Putamen (tissue), 1 donor: ENCODE data around the gene PSMD5.
A peak's percentile ranks its signal among the peaks of the same experiment; 100 is the strongest.

ENCODE experiments used
- DNase-seq: peaks from one replicate; pipeline ENCODE4 v3.0.0-alpha.2; 2016; ENCODE audit warnings: low spot score

PSMD5 gene

DNA sequence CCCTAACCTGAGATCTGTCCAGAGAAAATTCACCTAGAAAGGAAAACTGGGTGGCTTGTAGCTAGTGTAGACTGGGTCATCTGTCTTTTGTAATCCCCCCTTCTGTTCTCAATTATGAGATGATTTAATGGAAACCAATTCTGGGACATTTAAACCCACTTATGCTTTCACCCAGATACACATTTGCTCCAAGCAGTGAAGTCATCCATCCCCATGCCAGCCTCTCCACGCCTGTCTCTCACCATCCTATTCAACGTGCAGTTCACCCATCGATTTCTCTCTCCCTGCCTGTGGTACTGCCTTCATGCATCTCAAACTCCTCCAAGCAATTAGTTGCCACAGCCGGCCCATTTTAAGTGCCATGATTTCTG lies 32.5 kb upstream of the PSMD5 start:
- no peak for DNase-seq

DNA sequence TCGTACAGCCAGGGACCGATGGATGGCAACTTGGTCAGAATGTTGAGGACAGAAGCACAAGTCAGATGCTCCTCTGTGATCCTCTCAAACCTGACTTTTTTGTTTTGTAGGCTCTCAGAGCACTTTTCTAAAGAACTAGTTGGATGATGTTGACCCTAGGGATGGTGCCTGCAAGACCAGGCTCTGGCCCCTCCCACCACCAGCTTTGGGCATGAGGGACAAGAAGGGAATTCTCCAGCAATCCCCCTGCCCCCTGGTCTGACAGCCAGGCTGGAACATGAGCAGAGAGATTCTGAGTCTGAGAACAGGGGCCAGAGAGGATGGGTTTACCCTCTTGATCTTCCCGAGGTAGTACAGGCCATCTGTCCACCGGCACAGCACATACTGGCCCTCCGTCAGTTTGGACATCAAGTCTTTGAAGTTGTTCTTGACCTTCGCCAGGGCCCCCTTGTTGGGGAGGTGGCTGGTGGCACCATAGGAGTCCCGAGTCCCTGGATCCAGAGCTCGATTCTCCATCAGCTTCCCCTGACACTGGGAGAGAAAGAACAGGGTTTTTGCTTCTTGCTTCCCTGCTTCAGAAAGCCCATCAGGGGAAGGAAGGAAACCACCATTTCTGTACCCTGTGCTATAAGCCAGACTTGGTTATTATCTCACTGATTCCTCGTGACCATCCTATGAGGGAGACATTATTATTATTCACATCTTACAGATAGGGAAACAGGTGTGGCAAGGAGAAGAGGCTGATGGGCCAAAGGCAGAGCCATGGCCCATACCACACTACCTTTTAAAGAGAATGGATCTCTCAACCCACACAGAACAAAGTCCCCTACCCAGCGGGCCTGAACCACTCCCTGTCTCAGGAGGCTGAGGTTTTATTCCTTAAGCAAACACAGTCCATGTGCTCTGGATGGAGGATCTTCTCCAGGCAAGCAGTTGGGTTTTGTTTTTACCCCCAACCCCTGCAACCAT lies 31.8 kb upstream of the PSMD5 start:
- no peak for DNase-seq

DNA sequence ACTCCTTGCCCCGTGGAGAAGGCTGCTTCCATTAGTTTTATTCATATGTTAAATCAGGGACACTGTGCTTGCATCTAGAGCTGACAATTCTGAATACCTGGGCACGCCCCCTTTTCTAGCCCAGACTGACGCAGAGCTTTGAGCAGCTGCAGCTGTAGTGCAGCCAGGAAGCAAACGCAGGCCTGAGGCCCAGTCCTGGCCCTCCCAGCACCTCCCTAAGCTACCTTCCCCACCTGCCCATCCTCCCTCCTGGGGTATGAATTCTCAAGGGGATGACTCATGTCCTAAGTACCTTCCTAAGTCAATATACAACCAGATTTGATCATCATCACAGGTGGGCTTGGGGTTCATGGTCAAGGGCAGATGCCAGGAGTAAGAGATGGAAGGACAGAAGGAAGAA lies 30.8 kb upstream of the PSMD5 start:
- no peak for DNase-seq

DNA sequence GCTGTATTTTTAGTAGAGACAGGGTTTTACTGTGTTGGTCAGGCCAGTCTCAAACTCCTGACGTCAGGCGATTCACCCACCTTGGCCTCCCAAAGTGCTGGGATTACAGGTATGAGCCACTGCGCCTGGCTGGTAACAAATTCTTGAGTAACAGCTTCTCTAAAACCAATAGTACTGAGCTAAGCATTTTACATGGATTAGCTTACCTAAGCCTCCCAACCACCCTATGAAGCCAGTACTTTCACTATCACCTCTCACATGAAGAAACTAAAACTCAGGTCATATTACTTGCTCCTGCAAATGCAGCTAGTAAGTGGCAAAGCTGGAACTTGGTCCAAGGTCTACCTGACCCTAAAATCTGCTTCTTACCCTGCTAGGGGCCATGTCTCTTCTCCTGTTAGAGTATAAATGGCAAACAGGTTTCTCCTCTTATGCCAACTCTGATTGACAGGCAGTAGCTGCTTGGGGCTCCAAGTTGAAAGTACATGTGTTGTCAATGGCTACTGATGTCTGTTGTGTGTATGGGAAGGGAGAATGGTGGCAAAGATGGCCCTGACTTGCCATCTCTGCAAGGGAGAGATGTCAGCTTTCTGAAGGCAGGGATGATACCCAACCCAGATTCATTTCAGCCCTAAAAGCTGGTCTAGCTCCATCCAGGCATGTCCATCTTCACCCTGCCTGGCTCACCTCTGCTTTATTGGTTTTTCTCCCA lies 30.2 kb upstream of the PSMD5 start:
- DNase-seq = no peak

DNA sequence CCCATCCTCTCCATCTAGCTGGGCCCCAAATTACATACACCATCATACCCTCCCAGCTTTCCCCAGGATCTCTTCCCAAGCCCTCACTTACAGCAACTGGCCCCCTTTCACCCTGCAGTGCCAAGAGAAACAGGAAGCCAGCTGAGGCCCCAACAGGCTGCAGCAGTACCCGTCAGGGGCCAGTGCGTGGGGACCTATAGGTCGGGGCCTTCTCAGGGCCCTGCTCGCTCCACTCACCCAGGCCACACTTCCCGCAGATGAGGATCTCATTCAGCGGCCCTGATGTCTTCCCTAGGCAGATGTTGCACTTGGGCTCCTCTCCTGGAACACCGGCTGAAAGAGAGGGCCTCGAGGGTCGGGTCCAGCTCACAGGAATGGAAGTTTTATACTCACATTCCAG lies 27.5 kb upstream of the PSMD5 start:
- no peak for DNase-seq

DNA sequence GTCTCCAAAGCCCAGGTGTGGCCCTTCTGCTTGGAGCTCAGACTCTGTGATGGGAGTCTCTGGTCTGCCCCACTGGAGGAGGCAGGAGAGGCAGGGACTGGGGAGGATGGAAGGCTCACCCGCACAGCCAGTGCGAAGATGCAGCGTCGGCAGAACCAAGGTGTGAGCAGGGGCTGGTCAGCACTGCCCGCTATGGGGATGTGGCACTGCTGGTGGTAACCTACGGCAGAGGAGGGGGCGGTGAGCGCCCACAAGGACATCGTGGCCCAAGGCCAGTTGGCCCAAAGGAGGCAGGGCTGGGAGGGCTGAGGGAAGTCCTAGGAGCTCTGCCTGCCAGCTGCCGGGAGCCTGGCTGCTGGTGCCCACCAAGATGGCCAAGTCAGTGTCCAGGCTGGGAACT lies 27.0 kb upstream of the PSMD5 start:
- DNase-seq = no peak

DNA sequence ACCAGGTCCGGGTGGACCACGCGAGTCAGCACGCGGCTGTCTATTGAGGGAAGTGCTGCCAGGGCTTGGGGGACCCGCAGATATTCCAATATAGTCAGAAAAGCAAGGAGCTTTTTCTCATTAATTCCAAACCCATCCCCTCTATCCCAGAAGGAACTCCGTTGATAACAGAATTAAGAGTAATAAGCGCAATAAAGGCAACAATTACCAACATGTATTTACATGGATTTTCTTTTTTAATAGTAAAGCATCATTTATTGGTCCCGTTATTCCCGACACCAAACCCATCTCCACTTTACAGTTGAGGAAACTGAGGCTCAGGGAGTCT lies 26.6 kb upstream of the PSMD5 start:
- no peak for DNase-seq

DNA sequence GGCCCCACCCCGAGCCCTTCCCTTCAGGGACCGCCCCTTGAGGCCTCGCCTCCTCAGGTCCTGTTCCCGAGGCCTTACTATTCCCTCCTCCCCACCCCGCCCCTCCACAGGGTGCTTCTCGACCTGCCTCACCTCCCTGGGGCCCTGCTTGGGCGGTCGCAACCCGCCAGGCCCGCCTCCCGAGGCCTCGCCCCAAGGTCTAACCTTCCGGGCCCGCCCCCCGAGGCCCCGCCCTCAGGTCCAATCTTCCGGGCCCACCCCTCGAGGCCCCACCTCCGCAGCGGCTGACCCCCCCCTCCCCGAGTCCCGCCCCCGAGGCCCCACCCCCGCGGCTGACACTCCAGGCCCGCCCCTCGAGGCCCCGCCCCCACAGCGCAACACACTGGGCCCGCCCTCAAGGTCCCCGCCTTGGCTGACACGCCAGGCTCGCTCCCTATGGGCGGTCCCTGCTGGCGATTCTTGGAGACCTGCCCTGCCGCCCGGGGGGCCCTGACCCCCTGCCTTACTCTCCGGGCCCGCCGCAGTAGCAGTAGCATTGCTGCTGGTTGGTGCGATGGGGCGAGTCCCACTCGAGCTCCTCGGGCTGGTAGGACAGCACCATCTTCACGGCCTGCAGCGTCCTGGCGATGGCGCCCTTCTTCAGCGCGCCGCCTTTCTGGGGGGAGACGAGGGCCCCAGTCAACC lies 26.1 kb upstream of the PSMD5 start:
- DNase-seq = peak; percentile 90

DNA sequence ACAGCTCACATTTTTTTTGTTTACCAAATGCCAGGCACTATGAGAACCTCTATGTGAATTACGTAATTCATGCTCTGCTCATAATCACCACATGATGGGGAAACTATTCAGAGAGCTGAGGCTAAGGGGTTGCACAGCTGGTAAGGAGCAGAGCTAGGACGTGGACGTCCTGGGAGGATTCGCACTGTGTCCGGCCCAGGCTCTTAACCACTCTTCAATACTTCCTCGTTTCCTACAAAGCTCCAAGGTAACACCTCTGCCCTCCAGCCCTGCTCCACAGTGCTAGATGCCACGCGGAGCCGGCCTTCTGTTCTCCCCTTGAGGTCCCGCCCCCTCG lies 25.6 kb upstream of the PSMD5 start:
- DNase-seq = no peak

DNA sequence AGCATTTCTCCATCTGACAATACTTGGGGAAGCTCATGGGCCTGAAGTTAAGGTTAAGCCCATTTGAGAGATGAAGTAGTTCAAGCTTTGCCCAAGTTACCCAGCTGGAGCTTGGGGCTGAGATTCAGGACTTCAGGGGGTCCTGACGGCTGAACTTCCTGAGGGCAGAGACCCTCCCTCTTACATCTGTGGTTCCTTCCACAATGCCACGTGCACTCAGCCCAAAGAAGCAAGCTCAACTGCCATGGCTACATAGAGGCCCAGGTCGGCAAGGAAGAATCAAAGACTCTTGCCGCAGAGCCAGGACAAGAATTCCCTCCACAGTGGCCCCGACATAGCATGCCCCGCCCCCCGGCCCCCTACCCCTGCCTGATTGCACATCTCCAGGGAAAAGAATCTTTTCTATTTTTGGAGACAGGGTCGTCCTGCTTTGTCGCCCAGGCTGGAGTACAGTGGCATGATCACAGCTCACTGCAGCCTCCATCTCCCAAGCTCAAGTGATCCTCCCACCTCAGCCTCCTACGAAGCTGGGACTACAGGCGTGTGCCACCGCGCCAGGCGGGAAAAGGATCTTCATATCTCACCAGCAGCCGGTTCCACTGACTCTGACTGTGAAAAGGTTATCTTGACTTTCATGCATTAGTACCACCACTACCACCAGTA lies 25.1 kb upstream of the PSMD5 start:
- no peak for DNase-seq

DNA sequence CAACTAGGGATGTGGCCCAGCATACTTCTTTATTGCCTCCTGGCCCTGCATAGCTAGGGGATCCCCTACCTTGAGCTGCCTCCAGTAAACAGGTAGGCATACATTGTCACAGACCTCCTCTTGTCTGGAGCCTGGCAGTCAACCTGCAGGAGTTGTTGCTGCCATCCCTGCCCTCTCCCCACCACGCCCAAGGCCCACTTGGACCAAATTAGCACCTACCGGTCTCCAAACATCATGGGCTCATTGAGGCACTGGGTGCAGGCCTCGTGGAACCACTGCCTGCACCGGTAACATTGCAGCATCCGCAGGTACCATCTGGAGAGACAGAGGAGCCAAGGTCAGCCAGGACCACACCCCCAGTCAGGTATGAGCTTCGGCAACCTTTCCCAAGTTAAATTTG lies 23.9 kb upstream of the PSMD5 start:
- DNase-seq = no peak

DNA sequence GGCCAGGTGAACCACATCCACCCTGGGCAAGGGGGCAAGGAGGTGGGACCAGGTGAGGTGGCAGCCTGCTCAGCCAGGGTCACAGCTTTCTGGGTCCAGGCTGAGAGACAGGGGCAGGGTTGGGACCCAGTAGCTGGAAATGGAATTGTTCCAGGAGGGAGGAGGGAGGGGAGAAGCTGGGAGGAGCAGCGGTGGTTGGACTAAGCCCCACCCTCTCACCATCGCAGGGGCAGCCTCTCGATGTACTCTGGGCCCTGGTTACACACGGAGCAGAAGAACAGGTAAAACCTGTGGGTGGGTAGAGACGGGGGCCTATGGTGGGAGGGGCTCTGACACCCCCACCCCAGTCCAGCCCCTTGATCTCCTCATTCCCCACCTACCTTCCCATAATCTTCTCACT lies 23.1 kb upstream of the PSMD5 start:
- no peak for DNase-seq

DNA sequence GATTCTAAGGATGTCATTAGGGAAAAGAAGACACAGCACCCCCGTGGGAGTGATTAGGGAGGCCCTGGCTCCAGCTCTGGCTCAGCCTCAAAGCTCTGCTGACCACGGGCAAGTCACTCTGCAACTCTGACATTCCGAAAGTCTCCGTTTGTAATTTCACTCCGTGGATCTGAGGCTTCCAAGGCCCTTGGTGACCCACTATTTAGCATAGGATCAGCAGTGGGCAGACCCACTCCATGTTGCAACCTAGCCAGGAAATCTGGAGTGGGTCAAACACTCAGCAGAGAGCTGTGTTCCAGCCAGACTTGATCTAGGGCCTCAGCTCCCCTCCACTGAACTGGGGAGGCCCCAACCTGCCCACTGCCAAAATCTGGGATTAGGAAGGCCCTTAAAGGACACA lies 22.5 kb upstream of the PSMD5 start:
- no peak for DNase-seq

DNA sequence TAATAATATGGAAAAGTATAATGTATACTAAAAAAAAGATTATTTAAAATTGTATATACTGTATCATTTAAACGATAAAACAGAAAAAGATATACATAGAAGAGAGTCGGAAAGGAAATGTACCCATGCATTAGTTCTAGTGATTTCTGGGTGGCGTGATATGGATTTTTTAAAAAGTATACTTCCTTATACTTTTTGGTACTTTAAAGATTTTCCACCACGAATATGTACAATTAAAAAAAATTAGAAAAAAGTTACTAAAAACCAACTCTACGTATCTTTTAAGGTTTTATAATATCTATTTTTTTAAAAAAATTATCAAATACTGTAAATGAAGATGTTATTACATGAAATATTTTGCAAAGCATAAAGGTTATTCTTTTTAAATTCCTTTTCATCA lies 22.0 kb upstream of the PSMD5 start:
- no peak for DNase-seq

DNA sequence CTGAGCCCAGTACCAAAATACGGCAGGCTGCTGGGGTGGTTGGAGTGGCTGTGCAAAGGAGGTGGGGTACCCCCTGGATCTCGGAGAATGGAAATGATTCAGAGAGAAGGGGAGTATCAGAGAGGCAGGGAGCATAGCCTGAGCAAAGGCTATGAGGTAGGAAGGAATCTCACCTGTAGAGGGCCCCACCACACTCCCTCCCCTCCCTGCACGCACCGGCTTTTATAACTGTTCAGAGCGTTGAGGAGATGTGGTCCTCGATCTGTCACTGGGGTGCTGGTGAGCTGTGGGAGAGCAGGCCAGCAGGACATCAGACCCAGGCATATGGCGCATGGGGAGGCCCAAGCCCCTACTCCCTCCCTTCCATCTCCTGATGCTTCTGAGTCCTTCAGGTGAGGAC lies 21.1 kb upstream of the PSMD5 start:
- no peak for DNase-seq

DNA sequence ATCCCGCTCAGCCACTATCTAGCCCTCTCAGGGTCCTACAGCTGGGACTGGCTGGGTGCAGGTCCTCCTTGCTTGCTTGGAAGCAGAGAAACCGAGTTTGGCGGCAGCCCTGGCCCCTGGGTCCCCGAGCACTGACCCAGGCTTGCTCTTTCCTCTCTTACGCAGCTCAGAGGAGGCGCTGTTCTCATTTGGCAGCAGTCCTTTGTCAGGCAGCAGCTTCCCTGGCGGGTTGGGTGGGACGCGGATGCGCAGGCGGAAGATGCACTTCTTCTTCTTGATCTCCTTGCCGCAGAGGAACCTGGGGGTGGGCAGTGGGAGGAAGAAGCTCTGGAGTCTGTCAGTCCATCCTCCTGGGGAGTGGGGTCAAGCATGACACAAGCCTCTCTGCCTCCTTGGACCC lies 19.7 kb upstream of the PSMD5 start:
- DNase-seq = no peak

DNA sequence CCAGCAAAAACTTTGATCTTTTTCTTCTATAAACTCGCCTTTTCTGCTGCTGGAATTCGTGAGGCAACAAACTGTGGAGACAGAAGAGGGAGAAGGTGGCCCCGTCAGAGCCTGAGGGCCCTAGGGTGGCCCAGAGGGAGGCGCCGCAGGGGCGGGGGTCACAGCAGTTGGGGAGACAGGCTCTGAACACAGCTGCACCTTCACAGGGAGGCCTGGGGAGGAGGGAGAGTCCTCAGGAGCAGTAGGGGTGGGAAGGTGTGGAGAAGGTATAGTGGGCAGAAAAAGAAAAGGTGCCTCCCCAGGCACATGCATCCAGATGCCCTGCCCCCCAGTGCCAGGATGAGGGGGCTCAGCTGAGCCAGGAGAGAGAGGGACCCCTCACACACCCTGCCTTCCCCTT lies 19.2 kb upstream of the PSMD5 start:
- DNase-seq = no peak

DNA sequence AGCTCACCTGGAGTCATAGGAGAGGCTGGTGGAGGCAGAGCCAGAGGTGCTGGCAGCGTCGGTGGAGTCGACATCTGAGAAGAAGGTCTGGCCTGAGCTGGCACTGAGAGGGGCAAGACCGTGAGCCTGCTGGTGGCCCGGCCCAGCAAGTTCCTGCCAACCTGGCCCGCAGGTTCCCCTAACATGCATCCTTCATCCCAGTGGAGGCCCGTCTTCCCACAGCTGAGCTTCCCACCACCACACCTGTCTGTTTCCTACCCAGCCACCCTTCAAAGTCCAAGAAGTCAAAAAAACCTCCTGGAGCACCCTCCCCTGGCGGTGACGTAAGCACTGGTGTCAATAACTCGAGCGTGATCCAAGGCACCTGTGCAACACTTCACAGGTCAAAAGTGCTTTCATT lies 17.4 kb upstream of the PSMD5 start:
- no peak for DNase-seq

DNA sequence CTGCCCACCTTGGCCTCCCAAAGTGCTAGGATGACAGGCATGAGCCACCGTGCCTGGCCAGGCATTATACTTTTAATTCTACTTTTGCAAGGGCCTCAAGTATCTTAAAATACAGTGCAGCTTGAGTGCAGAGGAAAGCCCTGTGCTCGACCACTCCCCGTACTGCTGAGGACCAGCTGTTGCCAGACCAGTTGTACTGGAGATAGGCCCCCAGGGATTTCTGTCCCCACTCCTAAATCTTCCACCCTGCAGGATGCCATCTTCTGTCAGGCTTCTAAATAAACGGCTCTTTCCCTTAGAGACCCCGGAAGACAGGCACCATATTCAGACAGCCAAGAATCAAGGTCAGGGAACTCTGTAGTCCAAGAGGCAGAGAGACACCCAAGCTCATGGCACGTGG lies 16.6 kb upstream of the PSMD5 start:
- no peak for DNase-seq

DNA sequence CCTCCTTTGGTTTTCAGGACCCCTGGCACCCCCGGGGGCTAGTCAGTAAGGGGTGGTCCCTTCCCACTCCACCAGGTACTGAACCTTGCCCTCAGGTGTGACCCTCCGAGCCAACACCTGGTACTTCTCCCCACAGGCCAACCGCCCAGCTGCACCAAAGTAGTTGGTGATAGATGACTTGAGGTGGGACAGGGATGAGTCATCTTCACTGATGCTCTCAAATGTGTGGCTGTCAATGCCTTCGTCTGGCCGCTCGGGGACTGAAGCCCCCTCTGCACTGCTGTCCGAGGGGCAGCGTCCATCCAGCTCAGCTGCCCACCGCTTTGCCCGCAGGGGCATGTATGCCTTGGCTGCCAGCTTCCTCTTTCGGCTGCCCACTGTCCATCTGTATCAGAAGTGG lies 15.2 kb upstream of the PSMD5 start:
- no peak for DNase-seq

DNA sequence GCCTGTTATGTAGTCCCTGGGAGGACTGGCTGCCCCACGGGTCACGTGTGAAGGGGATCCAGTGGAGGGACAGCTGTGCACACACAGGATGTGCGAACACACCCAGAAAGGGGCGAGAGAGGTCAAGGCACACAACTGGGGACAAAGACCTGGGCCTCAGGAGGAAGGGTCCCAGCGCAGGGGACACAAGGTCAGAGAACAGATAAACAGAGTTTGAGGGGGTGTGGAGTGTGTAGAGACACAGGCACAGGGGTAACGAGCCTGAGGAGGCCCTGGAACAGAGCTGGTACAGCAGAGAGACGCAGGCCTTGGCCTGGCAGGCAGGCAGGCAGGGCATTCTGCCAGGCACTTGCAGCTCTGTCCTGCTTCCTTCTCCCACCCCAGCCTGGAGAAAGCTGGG lies 14.8 kb upstream of the PSMD5 start:
- DNase-seq = no peak

DNA sequence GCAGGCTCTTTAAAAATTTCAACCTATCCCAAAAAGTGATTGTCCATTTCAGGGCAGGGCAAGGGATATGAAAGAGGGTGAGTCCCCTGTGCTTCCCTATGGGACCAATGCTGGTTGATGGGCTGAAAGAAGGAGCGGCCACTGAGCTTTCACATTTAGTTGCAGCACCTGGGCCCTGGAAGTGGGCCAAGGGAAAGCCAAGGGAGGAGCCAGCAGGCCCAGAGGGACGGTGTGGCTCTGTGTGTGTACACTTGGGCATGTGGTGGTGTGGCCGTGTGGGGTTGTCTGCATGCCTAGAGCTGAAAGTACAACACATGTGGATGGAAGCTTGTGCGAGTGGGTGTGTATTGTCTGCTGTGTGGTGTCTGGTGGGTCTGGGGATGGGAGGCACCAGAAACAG lies 14.0 kb upstream of the PSMD5 start:
- DNase-seq = no peak
